A549 (cell line): ENCODE measurements around the gene CCDC14.

Experiments
- JUN ChIP-seq, 2 experiments: fragments of >200 bp; sonication (Bioruptor Twin); formaldehyde crosslinking; IDR thresholded peaks; 2 replicates in 1 of 2; 3 replicates in 1 of 2; pipeline ENCODE4 v1.6.1; 2016 to 2017
- POLR2A ChIP-seq: IDR thresholded peaks from 2 replicates; pipeline ENCODE4 v1.6.1; 2012; ENCODE audit warnings: mild to moderate bottlenecking, low read length
- SREBF2 ChIP-seq: fragments of 450-650 bp; IDR thresholded peaks from 2 replicates; pipeline ENCODE4 v1.6.1; 2014; ENCODE audit warnings: mild to moderate bottlenecking, moderate library complexity
- ZNF302 ChIP-seq: fragments of 250-450 bp; sonication (Bioruptor Pico); IDR thresholded peaks from 2 replicates; pipeline ENCODE4 v1.9.0; 2021; ENCODE audit warnings: inconsistent platforms, mild to moderate bottlenecking, moderate library complexity
- TF ChIP-seq, protein P1 (sequence below): fragments of >200 bp; sonication (Bioruptor Twin); formaldehyde crosslinking; IDR thresholded peaks from 3 replicates; pipeline ENCODE4 v1.5.1; 2016

DNA sequence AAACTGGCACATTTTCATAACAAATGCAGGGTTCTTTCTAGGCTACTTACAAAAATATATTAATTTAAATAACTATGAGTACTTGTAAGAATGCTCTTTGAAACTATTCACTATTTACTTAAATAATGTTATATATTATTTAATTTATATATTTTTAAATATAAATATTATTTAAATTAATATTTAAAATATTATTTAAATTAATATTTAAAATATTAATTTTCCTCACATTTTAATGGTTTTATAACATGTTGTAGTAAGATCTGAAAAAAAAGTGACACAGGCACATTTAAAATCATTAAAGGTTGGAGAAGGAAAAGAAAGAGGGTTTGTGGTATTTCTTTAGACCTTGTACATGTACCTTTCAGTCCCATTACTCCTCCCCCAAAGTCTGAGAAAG, 34.6 kb downstream of the CCDC14 start:
- TF ChIP-seq, protein P1, sequence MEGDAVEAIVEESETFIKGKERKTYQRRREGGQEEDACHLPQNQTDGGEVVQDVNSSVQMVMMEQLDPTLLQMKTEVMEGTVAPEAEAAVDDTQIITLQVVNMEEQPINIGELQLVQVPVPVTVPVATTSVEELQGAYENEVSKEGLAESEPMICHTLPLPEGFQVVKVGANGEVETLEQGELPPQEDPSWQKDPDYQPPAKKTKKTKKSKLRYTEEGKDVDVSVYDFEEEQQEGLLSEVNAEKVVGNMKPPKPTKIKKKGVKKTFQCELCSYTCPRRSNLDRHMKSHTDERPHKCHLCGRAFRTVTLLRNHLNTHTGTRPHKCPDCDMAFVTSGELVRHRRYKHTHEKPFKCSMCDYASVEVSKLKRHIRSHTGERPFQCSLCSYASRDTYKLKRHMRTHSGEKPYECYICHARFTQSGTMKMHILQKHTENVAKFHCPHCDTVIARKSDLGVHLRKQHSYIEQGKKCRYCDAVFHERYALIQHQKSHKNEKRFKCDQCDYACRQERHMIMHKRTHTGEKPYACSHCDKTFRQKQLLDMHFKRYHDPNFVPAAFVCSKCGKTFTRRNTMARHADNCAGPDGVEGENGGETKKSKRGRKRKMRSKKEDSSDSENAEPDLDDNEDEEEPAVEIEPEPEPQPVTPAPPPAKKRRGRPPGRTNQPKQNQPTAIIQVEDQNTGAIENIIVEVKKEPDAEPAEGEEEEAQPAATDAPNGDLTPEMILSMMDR, result no peak
- TF ChIP-seq JUN (IDR thresholded peaks at IDR 0.05), result no peak
- no peak for TF ChIP-seq SREBF2
- no peak for TF ChIP-seq POLR2A
- no peak for TF ChIP-seq ZNF302 (CRISPR knock-in tag)
